GM12878 (cell line): ENCODE data around the gene RREB1.

ENCODE experiments used
- ATF2 ChIP-seq: IDR thresholded peaks from 2 replicates; pipeline ENCODE4 v1.6.1; 2012; ENCODE audit warnings: low read length, inconsistent platforms
- ATF3 ChIP-seq: IDR thresholded peaks from 2 replicates; pipeline ENCODE4 v1.6.1; 2011; ENCODE audit warnings: low read depth, mild to moderate bottlenecking, low read length, moderate library complexity, borderline replicate concordance; ENCODE audit errors: extremely low read depth
- CTCF ChIP-seq, 3 experiments: IDR thresholded peaks in 2 of 3; conservative IDR thresholded peaks in 1 of 3; 2 replicates each; pipeline ENCODE4 v1.5.1; 2011; ENCODE audit warnings: low read depth in 3 of 3, low read length in 3 of 3, mild to moderate bottlenecking in 3 of 3, control low read depth in 2 of 3, moderate library complexity in 2 of 3, inconsistent platforms in 1 of 3, mixed read lengths in 1 of 3; ENCODE audit not compliant: control insufficient read depth in 2 of 3, insufficient read depth in 1 of 3; ENCODE audit errors: extremely low read depth in 1 of 3
- FOS ChIP-seq: IDR thresholded peaks from 3 replicates; pipeline ENCODE4 v1.6.1; 2011; ENCODE audit warnings: borderline replicate concordance; ENCODE audit not compliant: insufficient read length; ENCODE audit errors: extremely low read depth
- POLR2AphosphoS5 ChIP-seq: IDR thresholded peaks from 2 replicates; pipeline ENCODE4 v1.6.1; 2011; ENCODE audit warnings: mild to moderate bottlenecking, low read length, inconsistent platforms
- ZBTB40 ChIP-seq: fragments of 450-650 bp; IDR thresholded peaks from 2 replicates; pipeline ENCODE4 v1.6.1; 2016; ENCODE audit warnings: mild to moderate bottlenecking, moderate library complexity, borderline replicate concordance

- TF ChIP-seq ATF2, result no peak
- TF ChIP-seq FOS, result no peak
- TF ChIP-seq ATF3, result no peak
- no peak for TF ChIP-seq CTCF (IDR thresholded peaks at IDR 0.05 in 2 of 3, conservative IDR thresholded peaks at IDR 0.05 in 1 of 3; ENCODE audit: control insufficient read depth in 2 of 3, extremely low read depth in 1 of 3, insufficient read depth in 1 of 3, low read depth in 3 of 3, low read length in 3 of 3)
- TF ChIP-seq POLR2AphosphoS5, result no peak
- no peak for TF ChIP-seq ZBTB40
These were observed 35.2 kb downstream of the RREB1 start for GRCh38 chr6:7142918-7143475.
